H9 (cell line): Measurements from ENCODE around the gene ME3. TPM values are rescaled to one million over a fixed set of nuclear protein-coding genes. Genes with fewer than 3 reads are reported as not detected.

Experiments
- DNase-seq: peaks from one replicate; pipeline ENCODE4 v3.0.0-alpha.2; 2017
- H2AFZ ChIP-seq: one replicate; pipeline ENCODE4 v1.6.1; 2013; ENCODE audit warnings: mild to moderate bottlenecking, low read length, control low read depth, moderate library complexity
- H2AK5ac ChIP-seq: 2 replicates; pipeline ENCODE4 v1.6.1; 2013; ENCODE audit warnings: low read length, control low read depth, mixed read lengths; ENCODE audit not compliant: insufficient read length
- H2BK120ac ChIP-seq: one replicate; pipeline ENCODE4 v1.6.1; 2013; ENCODE audit warnings: low read depth, mild to moderate bottlenecking, low read length, control low read depth, inconsistent platforms; ENCODE audit not compliant: poor library complexity, severe bottlenecking
- H2BK12ac ChIP-seq: 2 replicates; pipeline ENCODE4 v1.6.1; 2013; ENCODE audit warnings: low read length, control low read depth, mixed read lengths, low read depth; ENCODE audit not compliant: insufficient read length
- H2BK15ac ChIP-seq: 2 replicates; pipeline ENCODE4 v1.6.1; 2013; ENCODE audit warnings: low read depth, low read length, control low read depth
- H2BK20ac ChIP-seq: one replicate; pipeline ENCODE4 v1.6.1; 2013; ENCODE audit warnings: low read depth, mild to moderate bottlenecking, low read length, control low read depth, inconsistent platforms; ENCODE audit not compliant: poor library complexity, severe bottlenecking
- H2BK5ac ChIP-seq: 2 replicates; pipeline ENCODE4 v1.6.1; 2013; ENCODE audit warnings: low read length, control low read depth, mixed read lengths; ENCODE audit not compliant: insufficient read length
- H3K14ac ChIP-seq: 2 replicates; pipeline ENCODE4 v1.6.1; 2013; ENCODE audit warnings: low read length, control low read depth; ENCODE audit not compliant: insufficient read depth
- H3K18ac ChIP-seq: 2 replicates; pipeline ENCODE4 v1.6.1; 2013; ENCODE audit warnings: low read depth, mild to moderate bottlenecking, mixed read lengths, low read length, control low read depth; ENCODE audit not compliant: insufficient read length
- H3K23ac ChIP-seq: 2 replicates; pipeline ENCODE4 v1.6.1; 2013; ENCODE audit warnings: low read length, control low read depth, mixed read lengths, low read depth; ENCODE audit not compliant: insufficient read length
- H3K23me2 ChIP-seq: 2 replicates; pipeline ENCODE4 v1.6.1; 2013; ENCODE audit warnings: low read depth, mild to moderate bottlenecking, mixed read lengths, low read length, control low read depth; ENCODE audit not compliant: insufficient read length, poor library complexity, severe bottlenecking
- H3K27ac ChIP-seq: 2 replicates; pipeline ENCODE4 v1.5.1; 2013; ENCODE audit warnings: low read length, control low read depth, mixed read lengths, low read depth; ENCODE audit not compliant: insufficient read length
- H3K27me3 ChIP-seq: 2 replicates; pipeline ENCODE4 v1.6.1; 2013; ENCODE audit warnings: low read length, control low read depth, inconsistent platforms; ENCODE audit not compliant: insufficient read depth
- H3K4ac ChIP-seq: 2 replicates; pipeline ENCODE4 v1.6.1; 2013; ENCODE audit warnings: low read depth, mild to moderate bottlenecking, control low read depth, inconsistent platforms, low read length, moderate library complexity
- H3K4me1 ChIP-seq: 2 replicates; pipeline ENCODE4 v1.6.1; 2013; ENCODE audit warnings: low read length, control low read depth, inconsistent platforms; ENCODE audit not compliant: insufficient read depth
- H3K4me2 ChIP-seq: 2 replicates; pipeline ENCODE4 v1.6.1; 2013; ENCODE audit warnings: low read length, control low read depth, mixed read lengths; ENCODE audit not compliant: insufficient read length, insufficient read depth
- H3K56ac ChIP-seq: 2 replicates; pipeline ENCODE4 v1.6.1; 2013; ENCODE audit warnings: low read depth, mild to moderate bottlenecking, mixed read lengths, low read length, control low read depth; ENCODE audit not compliant: insufficient read length
- H3K79me1 ChIP-seq: 2 replicates; pipeline ENCODE4 v1.6.1; 2013; ENCODE audit warnings: low read depth, mild to moderate bottlenecking, moderate library complexity, low read length, control low read depth, inconsistent platforms; ENCODE audit not compliant: insufficient read depth, poor library complexity, severe bottlenecking
- H3K79me2 ChIP-seq: 2 replicates; pipeline ENCODE4 v1.6.1; 2013; ENCODE audit warnings: low read length, control low read depth, inconsistent platforms; ENCODE audit not compliant: insufficient read depth
- H3K9ac ChIP-seq: 2 replicates; pipeline ENCODE4 v1.6.1; 2013; ENCODE audit warnings: low read length, control low read depth, mixed read lengths; ENCODE audit not compliant: insufficient read length; ENCODE audit errors: extremely low read depth
- H3K9me3 ChIP-seq: one replicate; pipeline ENCODE4 v1.6.1; 2013; ENCODE audit warnings: low read depth, low read length, inconsistent platforms; ENCODE audit not compliant: control insufficient read depth
- H3T11ph ChIP-seq: one replicate; pipeline ENCODE4 v1.6.1; 2013; ENCODE audit warnings: mild to moderate bottlenecking, low read length, control low read depth, inconsistent platforms
- H4K20me1 ChIP-seq: one replicate; pipeline ENCODE4 v1.6.1; 2013; ENCODE audit not compliant: control insufficient read depth, insufficient read length, insufficient read depth
- H4K5ac ChIP-seq: 2 replicates; pipeline ENCODE4 v1.6.1; 2013; ENCODE audit warnings: low read depth, mild to moderate bottlenecking, mixed read lengths, low read length, control low read depth; ENCODE audit not compliant: insufficient read length
- H4K8ac ChIP-seq: replicated peaks from 2 replicates; pipeline ENCODE4 v1.6.1; 2013; ENCODE audit warnings: low read length, control low read depth, mixed read lengths, low read depth; ENCODE audit not compliant: insufficient read length
- H4K91ac ChIP-seq: 2 replicates; pipeline ENCODE4 v1.6.1; 2013; ENCODE audit warnings: low read depth, mild to moderate bottlenecking, moderate library complexity, mixed read lengths, low read length, control low read depth; ENCODE audit not compliant: insufficient read length
- H3K27ac Mint-ChIP-seq, 3 experiments: 2 replicates in 2 of 3; 3 replicates in 1 of 3; pipeline ENCODE4 v1.8.0; 2020 to 2021; ENCODE audit warnings: mixed read lengths in 3 of 3, mild to moderate bottlenecking in 1 of 3, moderate library complexity in 1 of 3
- H3K27me3 Mint-ChIP-seq: 2 replicates; pipeline ENCODE4 v1.8.0; 2021; ENCODE audit warnings: low read depth, mild to moderate bottlenecking, moderate library complexity, mixed read lengths
- H3K36me3 Mint-ChIP-seq, 3 experiments: 2 replicates in 2 of 3; 3 replicates in 1 of 3; pipeline ENCODE4 v1.8.0; 2020 to 2021; ENCODE audit warnings: low read depth in 3 of 3, mixed read lengths in 3 of 3; ENCODE audit not compliant: insufficient read depth in 1 of 3
- H3K4me1 Mint-ChIP-seq, 2 experiments: 2 replicates each; pipeline ENCODE4 v1.8.0; 2020; ENCODE audit warnings: mixed read lengths in 2 of 2
- H3K4me3 Mint-ChIP-seq, 2 experiments: 2 replicates in 1 of 2; 3 replicates in 1 of 2; pipeline ENCODE4 v1.8.0; 2020 to 2021; ENCODE audit warnings: mild to moderate bottlenecking in 2 of 2, mixed read lengths in 2 of 2, moderate library complexity in 1 of 2
- H3K9me3 Mint-ChIP-seq, 2 experiments: 2 replicates in 1 of 2; 3 replicates in 1 of 2; pipeline ENCODE4 v1.8.0; 2020; ENCODE audit warnings: mild to moderate bottlenecking in 2 of 2, mixed read lengths in 2 of 2, moderate library complexity in 1 of 2
- CTCF ChIP-seq: fragments of 200-600 bp; sonication (generic); conservative IDR thresholded peaks from 3 replicates; pipeline ENCODE4 v1.8.0; 2021; ENCODE audit warnings: antibody characterized with exemption, mild to moderate bottlenecking
- WGBS: extraction: QIAGEN DNeasy Blood & Tissue Kit; methylation state at CpG from one replicate; pipeline ENCODE4 v1.1.7; 2013; ENCODE audit warnings: missing lambda C conversion rate, low lambda C conversion rate, mixed read lengths; ENCODE audit not compliant: insufficient read length; ENCODE audit errors: extremely low coverage; 5-methylcytosine and 5-hydroxymethylcytosine counted together
- total RNA-seq: library from RNA; stranded (reverse); gene quantifications from 2 replicates; pipeline ENCODE4 v1.2.1, GENCODE V29; 2021

Gene ME3
- total RNA-seq, 1 experiment from 2014 or later: 2.8 TPM

- H3K4me1 ChIP-seq: no peaks in the 10 kb centered on the region
- Mint-ChIP-seq H3K4me1 (no peaks in the 10 kb centered on the region), H3K27me3 (no peaks in the 10 kb centered on the region), H3K27ac (no peak overlapping the region), H3K9me3 (no peaks in the 10 kb centered on the region), H3K36me3 (no peaks in the 10 kb centered on the region), H3K4me3 (no peak overlapping the region)
- no CpG with 5 or more reads among the region's 1 CpG for WGBS
- H3K79me2 ChIP-seq: no peaks in the 10 kb centered on the region
- no peak overlapping the region for H4K5ac ChIP-seq
- H4K91ac ChIP-seq: no peak overlapping the region
- H3K4ac ChIP-seq: no peak overlapping the region
- no peak overlapping the region for H2BK15ac ChIP-seq
- no peak overlapping the region for H3T11ph ChIP-seq
- H2BK20ac ChIP-seq: no peak overlapping the region
- no peaks in the 10 kb centered on the region for H3K9me3 ChIP-seq
- no peaks in the 10 kb centered on the region for H3K27me3 ChIP-seq
- no peak overlapping the region for H2BK12ac ChIP-seq
- no peak overlapping the region for H2BK120ac ChIP-seq
- H3K14ac ChIP-seq: no peak overlapping the region
- no peak overlapping the region for H3K56ac ChIP-seq
- no peak overlapping the region for H3K18ac ChIP-seq
- H3K23me2 ChIP-seq: no peaks in the 10 kb centered on the region
- no peaks in the 10 kb centered on the region for H4K20me1 ChIP-seq
- no peak overlapping the region for H3K9ac ChIP-seq
- no peak overlapping the region for H3K23ac ChIP-seq
- H3K79me1 ChIP-seq: no peaks in the 10 kb centered on the region
- H3K27ac ChIP-seq: no peak overlapping the region
- TF ChIP-seq CTCF: no peak
- no peak overlapping the region for H2BK5ac ChIP-seq
- no peak overlapping the region for H4K8ac ChIP-seq
- H2AK5ac ChIP-seq: no peak overlapping the region
- no peak for DNase-seq
- no peak overlapping the region for H3K4me2 ChIP-seq
- no peak overlapping the region for H2AFZ ChIP-seq
Measured at GRCh38 chr11:86438685-86439084, 233.7 kb downstream of the ME3 start.
